AG09309 (cell line): ENCODE data around the gene EDN1.

ENCODE experiments used
- DNase-seq: peaks from one replicate; pipeline ENCODE4 v3.0.0-alpha.2; 2010; ENCODE audit warnings: low read depth
- H3K4me3 ChIP-seq: 2 replicates; pipeline ENCODE4 v1.5.1; 2011; ENCODE audit warnings: mild to moderate bottlenecking, low read depth, low read length, moderate library complexity; ENCODE audit not compliant: control insufficient read depth
- TF ChIP-seq, protein P1 (sequence below): IDR thresholded peaks from 2 replicates; pipeline ENCODE4 v1.5.1; 2011; ENCODE audit warnings: mild to moderate bottlenecking, low read depth, low read length, inconsistent platforms; ENCODE audit not compliant: insufficient read depth, control insufficient read depth; ENCODE audit errors: missing control alignments

The EDN1 gene

GRCh38 chr6:12275107-12275506 lies 15.1 kb upstream of the EDN1 start:
- TF ChIP-seq, protein P1, sequence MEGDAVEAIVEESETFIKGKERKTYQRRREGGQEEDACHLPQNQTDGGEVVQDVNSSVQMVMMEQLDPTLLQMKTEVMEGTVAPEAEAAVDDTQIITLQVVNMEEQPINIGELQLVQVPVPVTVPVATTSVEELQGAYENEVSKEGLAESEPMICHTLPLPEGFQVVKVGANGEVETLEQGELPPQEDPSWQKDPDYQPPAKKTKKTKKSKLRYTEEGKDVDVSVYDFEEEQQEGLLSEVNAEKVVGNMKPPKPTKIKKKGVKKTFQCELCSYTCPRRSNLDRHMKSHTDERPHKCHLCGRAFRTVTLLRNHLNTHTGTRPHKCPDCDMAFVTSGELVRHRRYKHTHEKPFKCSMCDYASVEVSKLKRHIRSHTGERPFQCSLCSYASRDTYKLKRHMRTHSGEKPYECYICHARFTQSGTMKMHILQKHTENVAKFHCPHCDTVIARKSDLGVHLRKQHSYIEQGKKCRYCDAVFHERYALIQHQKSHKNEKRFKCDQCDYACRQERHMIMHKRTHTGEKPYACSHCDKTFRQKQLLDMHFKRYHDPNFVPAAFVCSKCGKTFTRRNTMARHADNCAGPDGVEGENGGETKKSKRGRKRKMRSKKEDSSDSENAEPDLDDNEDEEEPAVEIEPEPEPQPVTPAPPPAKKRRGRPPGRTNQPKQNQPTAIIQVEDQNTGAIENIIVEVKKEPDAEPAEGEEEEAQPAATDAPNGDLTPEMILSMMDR = no peak
- DNase-seq = no peak
- H3K4me3 ChIP-seq = no peak overlapping the region

DNA sequence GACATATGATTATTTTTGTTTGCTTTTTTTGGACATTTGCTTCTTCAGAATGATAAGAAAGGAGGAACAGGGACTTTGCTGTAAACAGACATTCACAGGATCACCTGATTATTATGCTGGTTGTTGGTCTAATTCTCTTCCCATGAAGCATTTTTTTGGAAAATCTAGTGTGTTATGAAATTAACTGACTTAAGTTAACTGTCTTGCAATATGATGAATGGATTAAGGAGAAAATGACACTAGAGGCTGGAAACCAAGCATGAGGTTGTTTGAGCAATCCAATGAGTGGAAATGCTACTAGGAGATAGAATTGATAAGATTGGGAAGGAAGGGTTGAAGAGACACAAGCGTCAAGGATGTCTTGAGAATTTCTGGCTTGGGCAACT lies 13.2 kb upstream of the EDN1 start:
- no peak overlapping the region for H3K4me3 ChIP-seq
- no peak for DNase-seq
- TF ChIP-seq, protein P1 = no peak

DNA sequence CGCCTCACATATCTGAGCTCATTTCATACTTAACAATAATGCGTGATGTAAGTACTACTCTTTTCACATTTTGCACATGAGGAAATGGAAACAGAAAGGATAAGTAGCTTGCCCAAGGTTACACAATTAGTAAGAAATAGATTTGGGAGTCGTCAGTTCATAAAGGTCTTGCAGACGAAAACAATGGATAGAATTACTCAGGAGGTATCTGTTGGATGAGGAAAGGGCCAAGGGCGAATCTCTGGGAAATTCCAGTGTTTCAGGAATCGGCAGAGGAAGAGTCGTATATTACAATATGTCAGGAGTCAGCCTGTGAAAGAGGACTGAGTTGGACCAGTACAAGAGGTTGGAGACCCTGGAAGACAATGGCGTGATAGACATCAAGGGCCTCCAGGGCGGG lies 12.8 kb upstream of the EDN1 start:
- H3K4me3 ChIP-seq = no peak overlapping the region
- TF ChIP-seq, protein P1 = no peak
- DNase-seq = no peak

DNA sequence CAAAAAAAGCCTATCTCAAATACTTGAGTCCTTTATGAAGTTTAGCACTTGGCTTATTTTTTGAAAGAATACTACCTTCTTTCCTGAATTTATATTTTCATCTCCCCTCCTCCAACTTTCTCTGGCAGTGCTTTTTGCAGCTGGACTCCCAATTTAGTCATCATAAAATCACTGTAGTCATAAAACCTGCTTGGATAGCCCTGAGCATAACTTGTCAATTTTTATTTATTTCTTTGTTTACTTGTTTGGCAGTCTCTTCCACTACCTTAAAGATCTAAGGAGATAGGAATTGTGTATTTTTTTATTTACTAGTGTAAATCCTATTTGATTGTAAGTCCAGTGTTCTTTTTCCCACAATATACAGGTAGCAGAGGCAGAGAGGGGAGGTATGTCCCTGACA lies 11.2 kb upstream of the EDN1 start:
- TF ChIP-seq, protein P1 = no peak
- no peak overlapping the region for H3K4me3 ChIP-seq
- no peak for DNase-seq

DNA sequence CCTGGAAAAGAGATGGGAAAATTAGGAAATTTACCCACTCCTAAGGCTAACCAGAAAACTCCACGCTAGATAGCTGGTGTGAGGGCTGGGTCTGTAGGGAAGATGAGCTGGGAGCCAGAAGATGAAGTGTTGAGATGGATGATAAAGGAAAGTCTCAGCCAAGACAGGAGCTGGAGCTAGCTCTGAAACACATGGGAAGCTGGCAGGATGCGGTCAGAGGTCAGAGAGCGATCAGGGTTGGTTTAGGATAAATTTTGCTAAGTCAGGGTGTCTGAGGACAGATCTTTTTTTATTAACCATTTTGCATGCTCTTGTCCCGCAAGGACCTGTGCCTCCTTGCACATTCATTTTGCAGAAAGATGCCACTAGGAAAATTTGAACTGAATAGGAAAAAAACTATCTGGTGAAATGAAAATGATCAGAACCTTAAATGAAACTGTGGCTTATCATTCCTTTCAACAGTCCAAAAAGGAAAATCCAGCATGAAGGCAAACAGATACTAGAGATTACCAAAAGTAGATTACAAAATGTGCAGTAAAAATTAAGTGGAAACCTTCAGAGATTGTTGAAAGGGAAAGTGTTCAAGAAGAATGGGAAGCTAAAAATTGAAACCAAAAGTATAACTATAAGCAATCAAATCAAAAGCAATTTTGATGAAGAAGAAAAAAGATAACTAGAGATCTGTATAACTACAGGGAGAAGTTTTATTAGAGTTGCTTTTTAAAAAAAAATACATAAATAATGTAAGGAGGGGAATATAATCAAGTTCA lies 10.7 kb upstream of the EDN1 start:
- no peak for DNase-seq
- TF ChIP-seq, protein P1 = no peak
- no peak overlapping the region for H3K4me3 ChIP-seq

DNA sequence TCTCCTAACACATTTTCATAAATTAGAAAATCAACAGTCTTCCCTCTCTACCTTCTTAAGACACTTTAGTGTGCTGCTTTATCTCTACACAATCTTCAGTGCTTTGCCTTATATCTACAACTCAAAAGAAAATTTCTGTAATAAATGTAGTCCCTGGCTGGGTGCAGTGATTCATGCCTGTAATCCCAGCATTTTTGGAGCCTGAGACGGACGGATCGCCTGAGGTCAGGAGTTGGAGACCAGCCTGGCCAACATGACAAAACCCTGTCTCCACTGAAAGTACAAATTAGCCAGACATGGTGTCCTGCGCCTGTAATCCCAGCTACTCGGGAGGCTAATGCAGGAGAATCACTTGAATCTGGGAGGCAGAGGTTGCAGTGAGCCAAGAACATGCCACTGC lies 9.7 kb upstream of the EDN1 start:
- no peak for DNase-seq
- no peak overlapping the region for H3K4me3 ChIP-seq
- TF ChIP-seq, protein P1 = no peak
